Liver (tissue), 3 donors: ENCODE measurements around the gene ZBTB17.

Source experiments
- EGR1 ChIP-seq, 2 donors: IDR thresholded peaks; 2 replicates each; pipeline ENCODE4 v1.6.1; 2016 to 2018; ENCODE audit warnings: antibody characterized with exemption in 2 of 2, low read depth in 2 of 2
- HNF4G ChIP-seq: IDR thresholded peaks from 2 replicates; pipeline ENCODE4 v1.6.1; 2016; ENCODE audit warnings: antibody characterized with exemption
- RAD21 ChIP-seq, 2 donors: IDR thresholded peaks; 2 replicates each; pipeline ENCODE4 v1.6.1; 2016; ENCODE audit warnings: antibody characterized with exemption in 2 of 2, mild to moderate bottlenecking in 2 of 2
- SP1 ChIP-seq: IDR thresholded peaks from 2 replicates; pipeline ENCODE4 v1.6.1; 2018; ENCODE audit warnings: antibody characterized with exemption, mild to moderate bottlenecking
- TAF1 ChIP-seq: conservative IDR thresholded peaks from 2 replicates; pipeline ENCODE4 v1.6.1; 2016; ENCODE audit warnings: antibody characterized with exemption, mild to moderate bottlenecking
- YY1 ChIP-seq: IDR thresholded peaks from 2 replicates; pipeline ENCODE4 v1.6.1; 2016; ENCODE audit warnings: antibody characterized with exemption, mild to moderate bottlenecking
- TF ChIP-seq, protein P1 (sequence below): fragments of 150-350 bp; IDR thresholded peaks from 2 replicates; pipeline ENCODE4 v1.5.1; 2017; ENCODE audit warnings: improper control_type of control experiment, low read depth, low read length; ENCODE audit not compliant: missing input control
- TF ChIP-seq, protein P2 (sequence below): IDR thresholded peaks from 2 replicates; pipeline ENCODE4 v1.6.1; 2016; ENCODE audit warnings: antibody characterized with exemption, mild to moderate bottlenecking
- TF ChIP-seq, protein P3 (sequence below): IDR thresholded peaks from 2 replicates; pipeline ENCODE4 v1.6.1; 2016; ENCODE audit warnings: antibody characterized with exemption
- TF ChIP-seq, protein P4 (sequence below): IDR thresholded peaks from 2 replicates; pipeline ENCODE4 v1.6.1; 2016; ENCODE audit warnings: antibody characterized with exemption
- donor health status: healthy.
- donor health status: healthy.

DNA sequence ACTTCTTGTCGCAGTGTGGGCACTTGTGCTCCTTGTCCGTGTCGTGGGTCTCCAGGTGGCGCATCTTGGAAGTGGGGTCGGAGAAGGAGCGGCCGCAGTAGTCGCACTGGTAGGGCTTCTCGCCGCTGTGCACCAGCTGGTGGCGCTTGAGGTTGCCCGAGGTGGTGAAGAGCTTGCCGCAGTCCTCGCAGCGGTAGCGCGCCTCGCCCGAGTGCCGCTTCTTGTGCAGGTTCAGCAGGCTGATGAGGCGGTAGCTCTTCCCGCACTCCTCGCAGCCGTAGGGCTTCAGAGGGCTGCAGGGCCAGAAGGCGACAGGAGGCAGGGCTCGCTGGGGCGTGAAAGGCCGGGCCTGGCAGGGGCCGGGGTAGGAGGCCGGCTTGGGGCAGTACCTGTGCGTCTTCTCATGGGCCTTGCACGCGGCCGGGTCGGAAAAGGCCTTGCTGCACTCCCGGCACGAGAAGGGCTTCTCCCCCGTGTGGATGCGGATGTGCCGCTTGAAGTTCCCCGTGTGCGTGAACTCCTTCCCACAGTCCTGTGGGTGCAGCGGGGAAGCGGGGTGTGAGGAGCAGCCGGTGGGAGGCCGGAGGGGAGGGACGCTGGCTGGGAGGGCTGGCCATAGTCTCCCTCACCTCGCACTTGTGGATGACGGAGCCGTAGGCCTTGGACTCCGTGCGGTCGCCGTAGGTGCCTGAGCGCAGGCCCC is 31.4 kb downstream of the ZBTB17 start:
- TF ChIP-seq, protein P1, sequence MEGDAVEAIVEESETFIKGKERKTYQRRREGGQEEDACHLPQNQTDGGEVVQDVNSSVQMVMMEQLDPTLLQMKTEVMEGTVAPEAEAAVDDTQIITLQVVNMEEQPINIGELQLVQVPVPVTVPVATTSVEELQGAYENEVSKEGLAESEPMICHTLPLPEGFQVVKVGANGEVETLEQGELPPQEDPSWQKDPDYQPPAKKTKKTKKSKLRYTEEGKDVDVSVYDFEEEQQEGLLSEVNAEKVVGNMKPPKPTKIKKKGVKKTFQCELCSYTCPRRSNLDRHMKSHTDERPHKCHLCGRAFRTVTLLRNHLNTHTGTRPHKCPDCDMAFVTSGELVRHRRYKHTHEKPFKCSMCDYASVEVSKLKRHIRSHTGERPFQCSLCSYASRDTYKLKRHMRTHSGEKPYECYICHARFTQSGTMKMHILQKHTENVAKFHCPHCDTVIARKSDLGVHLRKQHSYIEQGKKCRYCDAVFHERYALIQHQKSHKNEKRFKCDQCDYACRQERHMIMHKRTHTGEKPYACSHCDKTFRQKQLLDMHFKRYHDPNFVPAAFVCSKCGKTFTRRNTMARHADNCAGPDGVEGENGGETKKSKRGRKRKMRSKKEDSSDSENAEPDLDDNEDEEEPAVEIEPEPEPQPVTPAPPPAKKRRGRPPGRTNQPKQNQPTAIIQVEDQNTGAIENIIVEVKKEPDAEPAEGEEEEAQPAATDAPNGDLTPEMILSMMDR = no peak
- TF ChIP-seq, protein P2, sequence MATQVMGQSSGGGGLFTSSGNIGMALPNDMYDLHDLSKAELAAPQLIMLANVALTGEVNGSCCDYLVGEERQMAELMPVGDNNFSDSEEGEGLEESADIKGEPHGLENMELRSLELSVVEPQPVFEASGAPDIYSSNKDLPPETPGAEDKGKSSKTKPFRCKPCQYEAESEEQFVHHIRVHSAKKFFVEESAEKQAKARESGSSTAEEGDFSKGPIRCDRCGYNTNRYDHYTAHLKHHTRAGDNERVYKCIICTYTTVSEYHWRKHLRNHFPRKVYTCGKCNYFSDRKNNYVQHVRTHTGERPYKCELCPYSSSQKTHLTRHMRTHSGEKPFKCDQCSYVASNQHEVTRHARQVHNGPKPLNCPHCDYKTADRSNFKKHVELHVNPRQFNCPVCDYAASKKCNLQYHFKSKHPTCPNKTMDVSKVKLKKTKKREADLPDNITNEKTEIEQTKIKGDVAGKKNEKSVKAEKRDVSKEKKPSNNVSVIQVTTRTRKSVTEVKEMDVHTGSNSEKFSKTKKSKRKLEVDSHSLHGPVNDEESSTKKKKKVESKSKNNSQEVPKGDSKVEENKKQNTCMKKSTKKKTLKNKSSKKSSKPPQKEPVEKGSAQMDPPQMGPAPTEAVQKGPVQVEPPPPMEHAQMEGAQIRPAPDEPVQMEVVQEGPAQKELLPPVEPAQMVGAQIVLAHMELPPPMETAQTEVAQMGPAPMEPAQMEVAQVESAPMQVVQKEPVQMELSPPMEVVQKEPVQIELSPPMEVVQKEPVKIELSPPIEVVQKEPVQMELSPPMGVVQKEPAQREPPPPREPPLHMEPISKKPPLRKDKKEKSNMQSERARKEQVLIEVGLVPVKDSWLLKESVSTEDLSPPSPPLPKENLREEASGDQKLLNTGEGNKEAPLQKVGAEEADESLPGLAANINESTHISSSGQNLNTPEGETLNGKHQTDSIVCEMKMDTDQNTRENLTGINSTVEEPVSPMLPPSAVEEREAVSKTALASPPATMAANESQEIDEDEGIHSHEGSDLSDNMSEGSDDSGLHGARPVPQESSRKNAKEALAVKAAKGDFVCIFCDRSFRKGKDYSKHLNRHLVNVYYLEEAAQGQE = no peak
- TF ChIP-seq EGR1 (IDR thresholded peaks at IDR 0.05; ENCODE audit: low read depth in 2 of 2) (no peak), SP1 (no peak), HNF4G (no peak), TAF1 (no peak), RAD21 (IDR thresholded peaks at IDR 0.05) (no peak), YY1 (no peak)
- TF ChIP-seq, protein P3, sequence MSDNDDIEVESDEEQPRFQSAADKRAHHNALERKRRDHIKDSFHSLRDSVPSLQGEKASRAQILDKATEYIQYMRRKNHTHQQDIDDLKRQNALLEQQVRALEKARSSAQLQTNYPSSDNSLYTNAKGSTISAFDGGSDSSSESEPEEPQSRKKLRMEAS = no peak
- TF ChIP-seq, protein P4, sequence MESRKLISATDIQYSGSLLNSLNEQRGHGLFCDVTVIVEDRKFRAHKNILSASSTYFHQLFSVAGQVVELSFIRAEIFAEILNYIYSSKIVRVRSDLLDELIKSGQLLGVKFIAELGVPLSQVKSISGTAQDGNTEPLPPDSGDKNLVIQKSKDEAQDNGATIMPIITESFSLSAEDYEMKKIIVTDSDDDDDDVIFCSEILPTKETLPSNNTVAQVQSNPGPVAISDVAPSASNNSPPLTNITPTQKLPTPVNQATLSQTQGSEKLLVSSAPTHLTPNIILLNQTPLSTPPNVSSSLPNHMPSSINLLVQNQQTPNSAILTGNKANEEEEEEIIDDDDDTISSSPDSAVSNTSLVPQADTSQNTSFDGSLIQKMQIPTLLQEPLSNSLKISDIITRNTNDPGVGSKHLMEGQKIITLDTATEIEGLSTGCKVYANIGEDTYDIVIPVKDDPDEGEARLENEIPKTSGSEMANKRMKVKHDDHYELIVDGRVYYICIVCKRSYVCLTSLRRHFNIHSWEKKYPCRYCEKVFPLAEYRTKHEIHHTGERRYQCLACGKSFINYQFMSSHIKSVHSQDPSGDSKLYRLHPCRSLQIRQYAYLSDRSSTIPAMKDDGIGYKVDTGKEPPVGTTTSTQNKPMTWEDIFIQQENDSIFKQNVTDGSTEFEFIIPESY = no peak
